Measurements from ENCODE around the gene DHCR24.

DHCR24 gene

GRCh38 chr1:54849219-54850068 lies 37.6 kb downstream of the DHCR24 start:
- no peak overlapping the region for H3K4me3 ChIP-seq (ENCODE audit: low read depth, low read length)
- no peak for DNase-seq (ENCODE audit: low read depth)
- TF ChIP-seq CTCF (IDR thresholded peaks at IDR 0.05; ENCODE audit: low read depth, low read length, missing control alignments), result no peak

GRCh38 chr1:54848134-54848948 lies 38.7 kb downstream of the DHCR24 start:
- no peak for DNase-seq (ENCODE audit: low read depth)
- no peak overlapping the region for H3K4me3 ChIP-seq (ENCODE audit: low read depth, low read length)
- no peak for TF ChIP-seq CTCF (IDR thresholded peaks at IDR 0.05; ENCODE audit: low read depth, low read length, missing control alignments)

GRCh38 chr1:54846716-54847284 lies 40.2 kb downstream of the DHCR24 start:
- H3K4me3 ChIP-seq (ENCODE audit: low read depth, low read length), result no peak overlapping the region
- no peak for TF ChIP-seq CTCF (IDR thresholded peaks at IDR 0.05; ENCODE audit: low read depth, low read length, missing control alignments)
- DNase-seq (ENCODE audit: low read depth), result no peak

- no peak for DNase-seq (ENCODE audit: low read depth)
- no peak for TF ChIP-seq CTCF (IDR thresholded peaks at IDR 0.05; ENCODE audit: low read depth, low read length, missing control alignments)
- no peak overlapping the region for H3K4me3 ChIP-seq (ENCODE audit: low read depth, low read length)
Measured at GRCh38 chr1:54846301-54846700, 40.7 kb downstream of the DHCR24 start.

GRCh38 chr1:54845772-54846171 lies 41.2 kb downstream of the DHCR24 start:
- TF ChIP-seq CTCF (IDR thresholded peaks at IDR 0.05; ENCODE audit: low read depth, low read length, missing control alignments), result no peak
- no peak for DNase-seq (ENCODE audit: low read depth)
- H3K4me3 ChIP-seq (ENCODE audit: low read depth, low read length), result no peak overlapping the region

GRCh38 chr1:54844564-54844963 lies 42.4 kb downstream of the DHCR24 start:
- DNase-seq (ENCODE audit: low read depth), result no peak
- TF ChIP-seq CTCF (IDR thresholded peaks at IDR 0.05; ENCODE audit: low read depth, low read length, missing control alignments), result no peak
- no peak overlapping the region for H3K4me3 ChIP-seq (ENCODE audit: low read depth, low read length)
